Stimulated activated CD4-positive, alpha-beta T cell treated with anti-CD3 and anti-CD28 coated beads, Interleukin-1b, Interleukin-23, amount 100 ng/mL, for 1 hour (primary cell): ENCODE results near the gene TMEM164.
"Not testable (repeated sequence)": the region's sequence is repeated elsewhere in the genome, so short reads cannot be mapped to it uniquely, and the experiment has no call there.

ENCODE experiments used
- DNase-seq, 2 donors: peaks; one replicate each; pipeline ENCODE4 v3.0.0-alpha.2; 2020; ENCODE audit warnings: low read depth in 2 of 2

The TMEM164 gene

DNA sequence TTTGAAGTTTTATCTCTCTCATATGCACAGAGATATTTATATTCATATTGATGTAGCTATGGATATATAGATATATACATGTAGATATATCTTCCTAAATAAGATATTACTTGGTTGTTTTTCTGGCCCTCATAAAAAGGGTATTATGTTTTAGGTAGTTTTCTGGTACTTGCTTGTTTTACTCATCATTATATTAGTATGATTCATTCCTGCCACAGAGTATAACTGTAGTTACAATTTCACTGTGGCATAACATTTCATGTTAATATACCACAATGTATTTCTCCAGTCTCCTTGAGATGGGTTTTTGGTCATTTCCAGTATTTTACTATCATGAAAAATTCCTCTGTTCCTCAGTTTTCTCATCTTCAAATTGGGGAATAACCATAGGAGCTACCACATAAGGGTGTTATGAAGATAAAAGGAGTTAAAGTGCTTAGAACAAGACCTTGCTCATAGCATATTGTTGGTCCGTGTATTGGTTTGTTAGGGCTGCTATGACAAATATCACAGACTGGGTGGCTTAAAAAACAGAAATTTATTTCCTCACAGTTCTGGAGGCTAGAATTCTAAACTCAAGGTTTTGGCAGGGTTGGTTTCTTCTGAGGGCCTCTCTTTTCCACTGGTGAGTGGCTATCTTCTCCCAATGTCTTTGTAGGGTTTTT is 129.7 kb downstream of the TMEM164 start:
- DNase-seq = no peak

DNA sequence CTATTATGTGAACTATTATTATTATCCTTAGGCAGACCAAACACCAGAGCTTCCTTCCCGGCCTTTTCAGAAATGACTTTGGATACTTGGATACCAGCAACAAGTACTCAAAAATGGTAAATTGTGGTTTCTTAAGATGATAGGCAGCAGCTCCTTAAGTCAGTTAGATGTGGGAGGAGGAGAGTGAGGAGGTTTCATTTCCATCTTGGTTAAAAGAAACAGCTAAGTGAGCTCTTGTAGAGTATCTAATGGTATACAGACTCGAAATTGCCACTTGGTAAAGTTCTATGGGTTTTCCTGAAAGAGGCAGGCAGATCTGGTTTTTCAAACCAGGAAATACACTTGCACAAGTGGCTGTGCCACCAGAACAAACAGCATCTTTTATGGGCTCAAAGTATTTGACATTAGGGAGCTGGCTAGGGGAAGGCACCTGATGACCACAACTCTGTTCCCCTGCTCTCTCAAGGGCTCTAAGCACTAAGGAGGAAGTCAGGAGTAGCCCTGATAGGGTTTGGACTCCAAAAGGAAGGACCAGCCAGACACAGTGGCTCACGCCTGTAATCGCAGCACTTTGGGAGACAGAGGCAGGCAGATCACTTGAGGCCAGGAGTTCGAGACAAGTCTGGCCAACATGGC is 130.9 kb downstream of the TMEM164 start:
- DNase-seq = no peak

DNA sequence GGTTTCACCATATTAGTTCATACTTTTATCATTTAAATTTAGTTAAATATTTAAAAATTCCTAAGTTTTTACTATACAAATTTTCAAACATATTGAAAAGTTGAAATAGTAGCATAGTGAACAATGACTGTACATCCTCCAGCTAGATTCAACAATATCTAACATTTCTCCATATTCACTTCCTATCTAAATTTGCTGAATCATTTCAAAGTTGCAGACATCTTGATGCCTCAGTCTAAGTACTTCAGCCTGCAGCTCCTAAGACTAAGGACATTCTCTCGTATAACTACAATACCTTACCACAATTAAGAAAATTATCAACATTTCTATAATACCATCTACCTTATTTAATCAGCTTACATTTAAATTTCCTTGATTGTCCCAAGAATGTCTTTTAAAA is 132.7 kb downstream of the TMEM164 start:
- no peak for DNase-seq

DNA sequence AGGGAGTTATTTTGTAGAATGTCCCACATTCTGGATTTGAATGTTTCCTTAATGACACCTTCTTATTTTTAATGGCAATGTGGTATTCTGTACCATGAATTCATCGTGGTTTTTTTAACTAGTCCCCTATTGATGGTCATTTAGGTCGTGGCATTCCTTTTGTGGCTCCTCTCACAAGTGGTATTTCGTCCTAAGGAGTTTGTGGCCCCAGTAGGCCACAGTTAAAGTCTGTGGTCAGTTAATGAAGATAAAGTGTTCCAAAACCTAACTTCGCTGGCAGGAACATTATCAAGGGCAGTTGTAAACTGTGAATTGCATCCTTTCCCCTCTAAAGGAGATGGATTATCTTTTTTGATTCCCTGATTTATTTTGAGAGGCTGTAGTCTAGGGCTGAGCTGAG is 133.2 kb downstream of the TMEM164 start:
- no peak for DNase-seq

DNA sequence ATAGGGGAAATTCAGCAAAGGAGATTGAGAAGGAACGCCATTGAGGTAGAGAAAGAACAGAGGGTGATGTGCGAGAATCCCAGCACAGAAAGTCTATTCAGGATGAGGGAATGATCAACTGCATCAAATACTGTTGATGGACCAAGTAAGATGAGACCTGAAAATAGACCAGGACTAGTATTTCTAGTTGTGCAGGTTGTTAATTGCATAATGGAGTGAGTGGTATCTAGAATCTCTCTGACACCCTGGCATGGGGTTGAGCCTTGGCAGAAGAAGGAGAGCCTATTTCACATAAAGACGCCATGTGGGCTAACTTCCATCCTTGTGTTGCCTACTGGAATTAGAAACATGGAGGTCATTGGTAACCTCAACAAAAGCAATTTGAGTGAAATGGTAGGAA is 135.6 kb downstream of the TMEM164 start:
- DNase-seq = no peak

DNA sequence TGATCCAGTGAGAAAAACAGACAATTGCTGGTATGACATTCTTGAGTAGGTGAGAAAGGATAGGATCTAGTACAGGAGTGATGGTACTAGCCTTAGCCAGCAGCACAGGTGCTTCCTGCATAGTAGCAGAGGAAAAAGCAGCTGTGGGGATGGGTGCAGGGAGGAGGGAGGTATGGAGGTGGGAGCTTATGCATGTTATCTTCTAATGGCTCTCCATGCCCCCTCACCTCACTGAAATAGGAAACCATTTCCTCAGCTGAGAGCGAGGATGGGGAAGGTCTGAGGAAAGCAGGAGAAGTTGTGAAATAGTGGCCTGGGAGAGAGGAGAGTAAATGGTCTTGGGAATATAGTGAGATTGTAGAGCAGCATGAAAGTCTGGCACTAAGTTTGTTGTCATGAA is 136.3 kb downstream of the TMEM164 start:
- DNase-seq = no peak

DNA sequence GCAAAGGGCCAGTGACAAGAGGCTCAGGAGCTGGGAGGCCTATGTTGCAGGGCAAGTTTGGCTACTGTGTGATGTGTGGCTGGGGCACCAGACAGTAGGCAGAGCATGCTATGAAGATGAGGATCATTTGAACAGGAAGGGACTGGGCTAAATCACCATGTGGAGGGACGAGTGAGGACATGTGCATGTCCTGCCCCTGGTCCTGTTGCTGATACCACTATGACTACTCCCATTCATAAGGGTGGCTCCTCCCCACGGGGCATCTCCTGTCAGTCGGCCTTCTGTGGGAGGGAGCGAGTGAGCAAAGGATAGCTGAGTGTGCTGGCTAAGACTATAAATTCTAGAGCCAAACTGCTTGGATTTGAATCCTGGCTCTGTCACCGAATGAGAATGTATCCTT is 139.2 kb downstream of the TMEM164 start:
- no peak for DNase-seq

DNA sequence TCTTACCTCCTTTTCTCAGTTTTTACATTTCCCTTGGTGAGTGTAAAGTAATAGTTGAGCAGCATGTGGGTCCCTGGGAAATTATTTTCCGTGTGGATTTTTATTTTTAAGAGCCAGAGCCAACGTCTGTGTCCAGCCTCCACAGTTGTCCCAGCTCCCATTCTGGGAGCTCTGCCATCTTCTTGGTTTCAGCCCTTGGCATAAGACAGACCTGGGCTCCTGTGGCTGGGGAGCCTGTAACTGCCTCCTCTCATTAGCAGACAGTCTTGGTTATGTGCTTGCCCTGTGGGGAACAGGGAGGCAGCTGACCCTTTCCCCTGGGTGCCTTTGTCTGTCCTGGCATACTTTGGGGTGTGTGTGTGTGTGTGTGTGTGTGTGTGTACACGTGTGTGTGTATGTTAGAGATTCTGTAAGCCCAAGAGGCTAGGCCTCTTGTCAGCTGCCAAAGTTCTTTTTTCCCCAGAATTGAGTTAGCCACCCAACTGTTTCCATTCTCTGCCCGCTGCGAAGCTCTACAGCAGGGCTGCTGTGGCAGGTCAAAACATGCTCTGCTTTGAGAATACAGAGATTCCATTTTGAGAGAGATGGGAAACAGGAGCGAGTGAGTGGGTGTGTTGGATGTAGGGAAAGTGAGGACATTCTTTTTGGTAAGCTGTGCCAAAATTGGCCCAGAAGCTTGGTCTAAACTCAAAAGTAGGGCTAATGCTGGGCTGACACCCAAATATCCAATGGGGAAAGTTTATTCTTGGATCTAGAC is 140.7 kb downstream of the TMEM164 start:
- DNase-seq = no peak

DNA sequence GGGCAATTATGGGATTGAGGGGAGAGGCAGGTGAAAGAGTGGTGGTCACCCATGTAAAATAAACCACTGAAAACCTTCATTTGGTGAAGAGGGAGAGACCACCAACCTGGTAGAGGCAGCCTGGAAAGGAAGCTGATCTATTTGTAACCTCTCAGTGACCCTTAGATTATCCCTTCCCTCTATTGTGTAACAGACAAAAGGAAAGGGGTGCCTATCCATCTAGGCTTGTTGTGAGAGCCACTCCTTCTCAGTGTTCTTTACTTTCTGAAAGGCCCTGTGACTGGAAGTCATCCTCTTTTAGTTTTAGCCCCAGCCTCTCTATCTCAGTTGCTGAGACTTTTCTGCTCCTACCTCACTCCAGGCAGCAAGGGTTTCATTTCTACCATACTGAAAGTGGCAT is 142.4 kb downstream of the TMEM164 start:
- DNase-seq = no peak

DNA sequence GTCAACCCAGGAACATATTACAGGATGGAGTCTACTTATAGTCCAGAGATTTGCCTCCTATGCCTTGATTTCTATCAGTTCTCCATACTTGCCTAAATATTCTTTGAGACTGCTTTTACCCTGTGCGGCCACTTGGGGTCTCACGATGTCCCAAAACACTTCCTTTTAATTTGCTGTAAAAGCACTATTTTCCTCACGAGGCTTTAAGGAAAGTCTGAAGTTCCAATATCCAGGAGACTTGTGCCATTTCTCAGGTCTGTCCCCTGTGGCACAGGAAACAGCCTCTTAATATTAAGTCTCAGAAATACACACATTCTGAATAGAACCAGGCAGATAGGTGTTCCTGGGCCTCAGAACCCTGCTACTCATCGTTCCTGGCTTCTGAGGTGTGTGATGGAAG is 142.9 kb downstream of the TMEM164 start:
- DNase-seq = no peak

DNA sequence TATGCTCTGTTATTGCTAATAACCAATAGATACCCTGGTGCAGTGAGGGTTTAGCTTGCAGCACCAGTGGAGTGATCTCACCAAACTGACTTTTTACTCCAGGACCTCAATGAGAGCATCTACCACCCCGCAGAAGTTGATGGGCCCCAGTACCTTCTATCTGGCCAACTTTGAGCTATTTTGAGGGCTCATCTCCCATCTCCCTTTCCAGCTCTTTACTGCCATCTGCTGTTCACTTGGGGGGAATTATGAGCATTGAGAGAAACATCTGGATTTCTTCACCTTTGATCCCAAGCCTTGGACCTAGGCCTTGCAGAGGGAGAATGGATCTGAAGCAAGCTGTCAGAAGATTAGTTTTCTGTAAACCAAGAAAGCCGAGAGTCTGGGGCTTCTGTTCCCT is 143.6 kb downstream of the TMEM164 start:
- DNase-seq = no peak

DNA sequence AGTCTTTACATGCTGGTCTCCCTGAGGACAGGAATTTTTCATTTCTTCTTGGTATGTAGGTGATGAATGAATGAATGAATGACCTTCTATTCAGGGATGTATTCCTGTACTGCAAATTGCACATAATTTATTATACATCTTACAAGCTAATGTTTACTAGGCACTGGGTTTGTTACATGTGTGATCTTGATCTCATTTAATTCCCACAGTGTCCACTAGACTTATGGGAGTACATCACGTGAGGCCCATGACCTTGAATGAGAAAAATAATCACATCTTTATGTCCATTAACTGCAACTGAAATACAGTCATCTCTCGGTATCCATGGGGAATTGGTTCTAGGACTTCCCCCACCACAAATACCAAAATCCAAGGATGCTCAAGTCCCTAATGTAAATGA is 150.3 kb downstream of the TMEM164 start:
- no peak for DNase-seq

DNA sequence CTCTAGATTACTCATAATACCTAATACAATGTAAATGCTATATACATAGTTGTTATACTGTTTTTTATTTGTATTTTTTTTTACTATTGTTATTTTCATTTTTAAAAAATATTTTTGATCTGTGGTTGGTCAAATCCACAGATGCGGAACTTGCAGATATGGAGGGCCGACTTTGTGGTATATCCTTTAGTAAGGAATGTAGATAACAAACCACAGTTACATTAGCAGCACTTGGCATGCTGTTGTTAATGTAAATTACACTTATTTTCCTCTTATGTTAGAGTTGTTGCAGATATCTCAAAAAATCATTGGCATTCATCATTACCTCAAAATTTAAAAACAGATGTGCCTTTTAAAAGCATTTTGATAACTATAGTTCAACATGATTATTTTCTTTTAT is 151.0 kb downstream of the TMEM164 start:
- no peak for DNase-seq

DNA sequence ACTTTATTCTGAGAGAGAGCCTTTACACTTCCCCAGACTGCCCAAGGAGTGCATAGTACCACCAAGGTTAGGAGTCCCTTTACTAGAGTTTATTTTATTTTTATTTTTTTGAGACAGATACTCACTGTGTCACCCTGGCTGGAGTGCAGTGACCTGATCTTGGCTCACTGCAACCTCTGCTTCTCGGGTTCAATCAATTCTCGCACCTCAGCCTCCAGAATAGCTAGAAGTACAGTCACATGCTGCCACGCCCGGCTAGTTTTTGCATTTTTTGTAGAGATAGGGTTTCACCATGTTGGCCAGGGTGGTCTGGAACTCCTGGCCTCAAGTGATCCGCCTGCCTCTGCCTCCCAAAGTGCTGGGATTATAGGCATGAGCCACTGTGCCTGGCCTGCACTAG is 151.4 kb downstream of the TMEM164 start:
- DNase-seq = not testable (repeated sequence)

DNA sequence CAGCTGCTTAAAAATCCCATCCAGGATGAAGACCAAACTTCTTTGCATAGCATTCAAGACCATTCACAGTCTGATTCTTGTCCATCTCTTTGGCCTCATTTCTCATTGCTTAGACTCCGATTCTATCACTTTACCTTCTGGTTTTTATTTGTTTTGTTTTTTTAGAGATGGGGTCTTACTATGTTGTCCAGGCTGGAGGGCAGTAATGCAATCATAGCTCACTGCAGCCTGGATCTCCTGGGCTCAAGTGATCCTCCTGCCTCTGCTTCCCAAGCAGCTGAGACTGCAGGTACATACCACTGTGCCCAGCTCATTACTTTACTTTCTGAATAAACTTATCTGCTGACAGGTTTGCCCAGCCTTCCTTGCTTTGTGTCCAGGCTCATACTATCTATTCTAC is 152.8 kb downstream of the TMEM164 start:
- no peak for DNase-seq

DNA sequence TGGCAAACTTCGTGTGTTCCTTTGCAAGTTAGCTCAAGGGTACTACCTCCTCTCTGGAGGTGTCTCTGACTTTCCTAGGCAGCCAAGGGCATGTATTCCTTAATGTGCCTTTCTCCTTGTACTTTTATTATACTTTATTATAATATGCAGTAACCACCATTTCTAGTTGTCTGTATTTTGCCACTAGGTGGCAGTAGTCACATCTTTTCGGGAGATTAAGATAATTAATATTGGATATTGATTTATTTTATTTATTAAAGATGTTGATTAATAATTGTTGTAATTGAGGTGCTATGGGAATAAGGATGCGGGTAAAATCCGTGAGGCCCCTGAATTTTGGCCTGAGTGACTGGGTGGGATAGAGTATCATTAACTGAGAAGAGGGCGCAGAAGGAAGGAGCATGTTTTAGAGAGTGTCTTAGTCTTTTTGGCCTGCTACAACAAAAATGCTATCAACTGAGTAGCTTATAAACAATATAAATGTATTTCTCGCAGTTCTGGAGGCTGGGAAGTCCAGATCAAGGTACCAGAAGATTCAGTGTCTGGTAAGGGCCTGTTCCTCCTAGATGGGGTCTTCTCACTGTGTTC is 153.3 kb downstream of the TMEM164 start:
- DNase-seq = no peak

DNA sequence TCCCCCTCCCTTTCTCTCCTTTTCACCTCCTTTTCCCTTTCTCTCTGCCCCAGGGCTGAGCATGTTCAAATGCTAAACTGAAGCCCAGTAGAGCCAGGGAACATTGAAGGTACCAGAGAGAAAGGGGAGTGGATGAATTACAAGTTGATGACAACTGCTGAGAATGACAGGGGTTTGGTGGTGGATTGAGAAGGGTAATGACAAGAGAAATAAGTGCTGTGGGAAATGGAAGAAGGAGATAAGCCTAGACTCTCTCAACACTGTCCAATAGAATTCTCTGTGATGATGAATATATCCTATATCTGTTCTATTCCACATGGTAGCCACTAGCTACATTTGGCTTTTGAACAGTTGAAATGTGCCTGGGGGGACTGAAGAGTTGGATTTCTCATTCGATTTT is 154.5 kb downstream of the TMEM164 start:
- DNase-seq = no peak

DNA sequence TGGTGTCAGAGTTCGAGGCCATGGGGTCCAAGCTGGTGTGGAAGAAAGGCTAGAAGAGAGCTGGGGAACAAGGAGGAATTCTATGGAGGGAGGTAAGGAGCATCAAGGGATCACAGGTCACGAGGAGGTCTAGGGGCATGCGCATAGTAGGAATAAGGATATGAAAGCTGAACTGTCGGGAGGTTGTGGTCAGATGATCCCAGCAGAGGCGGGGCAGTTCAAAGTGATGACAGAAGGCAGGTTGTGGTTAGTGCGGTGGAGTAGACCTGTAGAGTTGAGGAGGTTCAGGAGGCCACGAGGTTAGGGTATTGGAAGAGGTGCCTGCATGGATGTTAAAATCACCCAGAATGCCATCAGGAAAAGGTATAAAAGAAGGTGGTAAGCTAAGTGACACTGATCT is 156.3 kb downstream of the TMEM164 start:
- DNase-seq = no peak

DNA sequence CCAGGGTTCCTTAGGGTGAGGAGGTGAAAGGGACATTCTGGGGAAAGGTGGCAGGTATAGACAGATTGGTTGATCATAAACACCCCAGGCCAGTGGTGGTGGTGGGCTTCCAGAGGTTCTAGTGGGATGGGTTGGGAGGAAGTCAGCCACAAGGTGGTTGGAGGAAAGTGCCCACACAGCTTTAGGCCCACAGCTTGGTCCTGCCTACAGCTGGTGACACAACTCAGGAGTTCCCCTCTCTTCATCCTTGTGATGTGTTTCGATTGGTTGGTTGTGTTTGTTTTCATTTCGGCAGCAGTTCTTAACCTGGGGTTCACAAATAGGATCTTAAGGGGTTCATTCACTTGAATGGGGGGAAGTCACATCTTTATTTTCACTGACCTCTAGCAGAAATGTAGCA is 157.0 kb downstream of the TMEM164 start:
- DNase-seq = no peak

DNA sequence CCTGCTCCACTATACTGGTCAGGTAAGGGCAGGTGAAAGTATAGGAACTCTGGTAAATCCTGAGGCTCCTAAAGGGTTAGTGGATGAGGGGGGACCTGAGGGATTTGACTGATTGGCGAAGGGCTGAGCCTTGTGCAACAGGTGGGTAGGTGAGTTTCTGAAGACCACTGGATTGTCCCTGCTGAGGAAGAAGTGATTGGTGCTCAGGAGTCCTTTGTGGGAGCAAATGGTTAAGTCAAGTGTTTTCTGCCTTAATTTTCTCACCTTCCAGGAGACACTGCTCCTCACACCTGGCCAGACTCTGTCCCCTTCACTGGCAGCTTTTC is 158.4 kb downstream of the TMEM164 start:
- DNase-seq = no peak

DNA sequence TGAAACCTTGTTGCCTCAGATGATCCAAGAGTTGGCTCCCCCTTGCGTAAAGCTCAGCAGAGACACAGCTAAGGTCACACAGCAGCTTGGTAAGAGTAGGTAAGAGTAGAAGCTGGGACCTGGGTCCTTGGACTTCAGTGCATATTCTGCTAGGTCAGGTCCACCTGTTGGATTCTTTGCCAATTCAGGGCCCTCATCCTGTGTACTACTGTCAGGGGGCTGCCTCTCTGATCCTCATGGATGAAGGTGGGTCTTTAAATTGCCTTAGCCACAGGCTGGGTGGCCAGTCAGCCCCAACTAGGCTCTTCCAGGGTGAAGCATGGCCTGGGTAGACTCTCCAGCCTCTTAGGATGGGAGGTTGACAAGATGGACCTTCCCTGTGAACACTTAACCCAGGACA is 159.2 kb downstream of the TMEM164 start:
- DNase-seq = no peak

DNA sequence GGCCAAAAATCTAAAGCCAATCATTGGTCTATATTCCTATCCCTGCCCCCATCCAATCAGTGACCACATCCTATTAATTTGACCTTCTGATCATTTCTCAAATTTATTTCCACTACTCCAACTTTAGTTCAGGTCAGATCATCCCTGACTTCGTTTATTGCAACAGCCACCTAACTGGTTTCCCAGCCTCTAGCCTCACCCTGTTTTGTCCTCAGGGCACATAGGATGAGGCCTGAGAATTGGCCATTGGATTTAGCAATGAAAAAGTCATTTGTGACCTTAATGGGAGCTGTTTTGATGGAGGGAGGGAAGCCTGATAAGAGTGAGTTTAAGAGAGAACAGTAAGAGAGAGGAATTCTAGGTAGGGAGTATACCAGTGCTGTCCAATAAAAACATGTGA is 160.0 kb downstream of the TMEM164 start:
- no peak for DNase-seq

DNA sequence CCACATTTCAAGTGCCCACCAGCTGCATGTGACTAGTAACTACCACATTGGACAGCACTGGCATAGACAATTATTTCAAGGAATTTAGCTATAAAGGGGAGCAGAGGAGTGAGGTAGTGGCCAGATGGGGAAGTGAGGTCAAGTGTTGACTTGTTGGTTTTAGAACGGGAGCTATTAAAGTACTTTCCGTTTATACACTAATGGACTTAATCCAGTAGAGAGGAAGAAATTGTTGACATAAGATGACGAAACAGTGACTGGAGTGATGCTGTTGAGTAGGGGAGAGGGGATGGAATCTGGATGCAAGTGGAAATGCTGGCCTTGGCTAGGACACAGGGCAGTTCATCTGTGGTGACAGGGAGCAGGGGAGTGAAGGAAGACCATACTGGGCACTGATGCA is 160.6 kb downstream of the TMEM164 start:
- no peak for DNase-seq
